T follicular helper cell (primary cell): Measurements from ENCODE around the gene BCL7B.
"Not testable (repeated sequence)": the region's sequence is repeated elsewhere in the genome, so short reads cannot be mapped to it uniquely, and the experiment has no call there.

ENCODE experiments used
- DNase-seq: peaks from one replicate; pipeline ENCODE4 v3.0.0-alpha.2; 2020; ENCODE audit warnings: low read depth

BCL7B gene

DNA sequence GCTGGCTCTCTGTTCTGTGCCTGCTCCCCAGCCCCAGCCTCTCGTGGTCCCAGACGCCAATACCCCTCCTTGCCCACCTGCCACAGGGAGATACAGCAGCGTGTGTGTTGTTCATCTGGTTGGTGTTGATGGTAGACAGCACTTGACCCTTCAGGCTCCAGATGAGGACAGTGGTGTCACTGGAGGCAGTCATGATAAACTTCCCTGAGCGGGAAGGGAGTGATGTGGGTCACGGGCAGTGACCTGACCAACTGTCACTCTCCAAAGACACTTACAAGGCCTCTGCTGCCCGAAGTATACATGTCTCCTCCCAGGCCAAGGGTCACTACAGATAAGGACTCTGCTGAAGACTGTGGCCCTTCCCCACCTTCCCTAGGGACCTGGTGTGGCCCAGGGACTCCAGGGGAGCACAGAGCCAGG is 15.3 kb upstream of the BCL7B start:
- no peak for DNase-seq

GRCh38 chr7:73570977-73571376 is 13.5 kb upstream of the BCL7B start:
- no peak for DNase-seq

GRCh38 chr7:73570521-73570920 is 13.0 kb upstream of the BCL7B start:
- no peak for DNase-seq

DNA sequence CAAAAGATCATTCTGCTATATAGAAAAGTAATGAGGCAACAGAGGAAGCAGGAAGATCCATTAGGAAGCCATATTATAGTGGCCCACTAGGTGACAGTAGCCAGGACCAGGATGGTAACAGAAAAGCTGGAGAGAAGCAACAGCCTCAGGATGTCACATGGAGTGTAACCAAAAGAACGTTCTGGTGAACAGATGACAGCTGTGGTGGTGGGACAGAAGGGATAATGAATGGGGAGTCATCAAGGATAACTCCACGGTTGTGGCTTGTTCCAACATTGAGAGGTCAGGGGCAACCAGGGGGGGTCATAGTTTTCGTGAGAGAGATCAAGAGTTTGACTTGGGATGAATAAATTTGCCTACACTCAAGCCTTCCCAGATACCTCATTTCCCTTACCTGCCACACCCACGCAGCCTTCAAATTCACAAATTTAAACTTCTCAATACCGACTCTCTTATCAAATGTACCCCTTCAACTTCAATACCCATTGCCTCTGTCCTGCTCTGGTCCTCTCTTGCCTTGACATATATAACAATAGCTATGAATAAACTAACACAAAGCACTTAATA is 11.6 kb upstream of the BCL7B start:
- no peak for DNase-seq

- DNase-seq = no peak
Observed at GRCh38 chr7:73567846-73568685, 10.6 kb upstream of the BCL7B start.

GRCh38 chr7:73567140-73567539 is 9.7 kb upstream of the BCL7B start:
- DNase-seq = no peak

- not testable (repeated sequence) for DNase-seq
Observed at GRCh38 chr7:73566431-73566830, 8.9 kb upstream of the BCL7B start.

- DNase-seq = no peak
Observed at GRCh38 chr7:73565675-73566340, 8.3 kb upstream of the BCL7B start.

- DNase-seq = no peak
Observed at GRCh38 chr7:73560109-73560835, 2.8 kb upstream of the BCL7B start.

- peak; percentile 86 for DNase-seq
Observed at GRCh38 chr7:73557108-73557396, 438 bp downstream of the BCL7B start.

DNA sequence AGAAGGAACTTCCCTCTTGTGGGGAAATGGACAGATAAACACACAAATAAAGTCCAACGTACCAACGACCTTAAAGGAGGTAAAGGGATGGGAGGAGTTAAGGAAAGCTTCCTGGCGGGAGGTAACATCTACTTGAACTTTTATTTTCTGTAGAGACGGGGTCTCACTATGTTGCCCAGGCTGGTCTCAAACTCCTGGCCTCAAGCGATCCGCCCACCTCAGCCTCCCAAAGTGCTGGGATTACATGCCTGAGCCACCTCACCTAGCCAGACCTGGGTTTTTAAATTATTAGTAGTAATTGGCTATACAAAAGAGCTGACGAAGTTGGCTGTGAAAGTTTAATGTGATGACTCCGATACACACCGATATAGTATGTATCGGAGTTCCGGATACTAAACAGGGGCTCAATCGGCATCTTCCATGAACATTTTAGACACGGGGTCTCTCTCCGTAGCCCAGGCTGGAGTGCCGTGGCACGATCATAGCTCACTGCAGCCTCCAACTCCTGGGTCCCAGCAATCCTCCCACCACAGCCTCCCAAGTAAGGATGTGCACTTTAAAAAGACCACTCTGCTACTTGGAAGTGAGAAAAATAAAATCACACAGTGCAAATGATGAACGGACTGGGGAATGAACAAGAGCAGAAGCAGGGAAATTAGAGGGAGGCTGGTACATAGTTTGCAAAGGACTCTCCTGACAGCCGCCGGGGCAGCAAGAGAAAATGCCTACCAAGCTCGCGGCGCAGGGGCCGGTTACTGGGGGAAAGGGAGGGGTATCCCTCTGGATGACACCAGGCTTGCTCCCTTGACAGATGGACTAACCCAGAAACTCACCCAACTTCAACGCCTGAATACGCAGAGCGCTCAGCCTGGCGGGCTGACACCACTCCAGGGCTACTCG is 1.0 kb downstream of the BCL7B start:
- DNase-seq = no peak

- DNase-seq = no peak
Observed at GRCh38 chr7:73555411-73555982, 2.0 kb downstream of the BCL7B start.

DNA sequence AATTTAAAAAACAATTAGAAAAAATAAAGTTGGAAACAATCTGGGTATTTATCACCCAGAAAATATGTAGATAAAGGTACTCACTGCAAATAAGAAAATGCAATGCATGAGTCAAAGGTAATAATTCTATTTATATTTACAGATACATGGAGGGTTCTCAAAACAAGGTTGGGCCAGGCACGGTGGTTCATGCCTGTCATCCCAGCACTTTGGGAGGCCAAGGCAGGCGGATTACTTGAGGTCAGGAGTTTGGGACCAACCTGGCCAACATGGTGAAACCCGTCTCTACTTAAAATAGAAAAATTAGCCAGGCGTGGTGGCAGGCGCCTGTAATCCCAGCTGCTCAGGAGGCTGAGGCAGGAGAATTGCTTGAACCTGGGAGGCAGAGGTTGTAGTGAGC is 7.4 kb downstream of the BCL7B start:
- DNase-seq = not testable (repeated sequence)

- no peak for DNase-seq
Observed at GRCh38 chr7:73549176-73549575, 8.3 kb downstream of the BCL7B start.

- no peak for DNase-seq
Observed at GRCh38 chr7:73547841-73548240, 9.6 kb downstream of the BCL7B start.

GRCh38 chr7:73544678-73545077 is 12.8 kb downstream of the BCL7B start:
- no peak for DNase-seq

DNA sequence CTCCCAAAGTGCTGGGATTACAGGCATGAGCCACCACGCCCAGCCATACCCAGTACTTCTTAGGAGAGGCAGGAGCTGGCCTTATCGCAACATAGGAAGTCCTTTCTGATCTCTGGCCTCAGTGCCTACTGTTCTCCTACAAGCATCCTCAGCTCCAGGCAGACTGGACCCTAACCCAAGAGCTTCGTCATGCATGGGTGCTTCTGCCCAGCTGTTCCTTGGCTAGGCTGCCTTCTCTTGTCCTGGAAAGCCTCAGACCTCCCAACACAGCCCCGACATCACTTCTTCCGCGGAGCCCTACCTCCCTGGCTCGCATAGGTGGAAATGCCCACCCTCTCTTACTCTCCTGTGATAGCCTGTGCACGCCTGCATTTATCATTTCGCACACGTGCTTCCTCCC is 15.8 kb downstream of the BCL7B start:
- DNase-seq = no peak

DNA sequence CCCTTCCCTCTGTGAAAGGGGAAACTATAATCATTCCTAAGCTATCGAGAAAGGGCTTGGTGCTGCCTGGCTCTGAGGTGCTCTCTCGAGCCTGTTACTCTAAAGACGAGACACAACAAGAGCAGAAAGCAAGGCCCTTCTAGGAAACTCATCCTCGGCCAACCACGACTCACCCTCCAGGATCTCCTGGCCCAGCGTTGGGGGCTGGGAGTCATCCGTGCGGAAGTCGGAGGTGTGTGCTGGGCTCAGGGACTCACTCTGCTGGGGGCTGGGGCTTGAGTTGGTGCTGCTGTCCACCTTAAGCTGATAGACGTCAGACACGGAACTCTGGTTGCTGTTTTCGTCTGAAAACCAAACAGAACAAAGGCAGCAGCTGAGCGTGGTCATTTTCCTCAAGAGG is 17.8 kb downstream of the BCL7B start:
- no peak for DNase-seq

- DNase-seq = not testable (repeated sequence)
Observed at GRCh38 chr7:73538510-73538909, 19.0 kb downstream of the BCL7B start.

GRCh38 chr7:73537051-73537450 is 20.4 kb downstream of the BCL7B start:
- DNase-seq = no peak

DNA sequence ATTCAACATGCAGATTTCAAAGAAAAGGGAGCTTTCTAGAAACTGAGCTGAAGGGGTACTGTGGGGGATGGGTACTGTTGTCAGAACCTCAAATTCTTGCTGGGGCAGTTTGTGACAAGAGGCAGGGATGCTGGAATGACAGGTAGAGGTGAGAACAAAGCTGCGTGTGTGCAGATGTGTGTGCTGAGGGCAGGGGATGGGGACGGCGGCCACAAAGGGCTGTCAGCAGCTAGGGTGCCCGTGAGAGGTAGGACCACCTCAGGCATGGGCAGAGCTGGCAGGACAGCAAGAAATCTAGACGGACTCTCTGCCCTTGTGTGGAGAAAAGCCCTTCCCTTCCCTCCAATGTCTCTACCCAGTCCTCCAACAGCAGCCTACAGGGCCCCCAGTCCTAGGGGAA is 21.0 kb downstream of the BCL7B start:
- no peak for DNase-seq
